ENCODE results near the gene SFMBT2. TPM values are rescaled to one million over a fixed set of nuclear protein-coding genes. Genes with fewer than 3 reads are reported as not detected.

SFMBT2 gene
- total RNA-seq, 1 experiment from 2014 or later, result 0.02 TPM

DNA sequence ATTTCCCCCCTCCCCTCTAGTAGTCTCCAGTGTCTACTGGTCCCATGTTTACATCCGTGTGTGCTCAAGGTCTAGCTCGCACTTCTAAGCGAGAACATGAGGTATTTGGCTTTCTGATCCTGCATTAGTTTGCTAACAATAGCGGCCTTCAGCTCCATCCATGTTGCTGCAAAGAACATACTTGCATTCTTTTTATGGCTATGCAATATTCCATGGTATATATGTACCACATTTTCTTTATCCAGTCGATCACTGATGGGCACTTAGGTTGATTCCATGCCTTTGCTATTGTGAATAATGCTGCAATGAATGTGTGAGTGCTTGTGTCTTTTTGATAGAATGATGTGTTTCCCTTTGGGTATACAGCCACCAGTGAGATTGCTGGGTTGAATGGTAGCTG lies 160.6 kb downstream of the SFMBT2 start:
- CTCF ChIA-PET, result no interaction called here
- TF ChIP-seq ZNF274 (IDR thresholded peaks at IDR 0.05; ENCODE audit: low read depth, low read length), result no peak
- no peak for TF ChIP-seq RAD21 (IDR thresholded peaks at IDR 0.05; ENCODE audit: low read depth)
- TF ChIP-seq EZH2phosphoT487 (IDR thresholded peaks at IDR 0.05; ENCODE audit: borderline replicate concordance), result no peak
- no peak for TF ChIP-seq CBX3 (IDR thresholded peaks at IDR 0.05; ENCODE audit: low read depth)
- TF ChIP-seq, protein P1, sequence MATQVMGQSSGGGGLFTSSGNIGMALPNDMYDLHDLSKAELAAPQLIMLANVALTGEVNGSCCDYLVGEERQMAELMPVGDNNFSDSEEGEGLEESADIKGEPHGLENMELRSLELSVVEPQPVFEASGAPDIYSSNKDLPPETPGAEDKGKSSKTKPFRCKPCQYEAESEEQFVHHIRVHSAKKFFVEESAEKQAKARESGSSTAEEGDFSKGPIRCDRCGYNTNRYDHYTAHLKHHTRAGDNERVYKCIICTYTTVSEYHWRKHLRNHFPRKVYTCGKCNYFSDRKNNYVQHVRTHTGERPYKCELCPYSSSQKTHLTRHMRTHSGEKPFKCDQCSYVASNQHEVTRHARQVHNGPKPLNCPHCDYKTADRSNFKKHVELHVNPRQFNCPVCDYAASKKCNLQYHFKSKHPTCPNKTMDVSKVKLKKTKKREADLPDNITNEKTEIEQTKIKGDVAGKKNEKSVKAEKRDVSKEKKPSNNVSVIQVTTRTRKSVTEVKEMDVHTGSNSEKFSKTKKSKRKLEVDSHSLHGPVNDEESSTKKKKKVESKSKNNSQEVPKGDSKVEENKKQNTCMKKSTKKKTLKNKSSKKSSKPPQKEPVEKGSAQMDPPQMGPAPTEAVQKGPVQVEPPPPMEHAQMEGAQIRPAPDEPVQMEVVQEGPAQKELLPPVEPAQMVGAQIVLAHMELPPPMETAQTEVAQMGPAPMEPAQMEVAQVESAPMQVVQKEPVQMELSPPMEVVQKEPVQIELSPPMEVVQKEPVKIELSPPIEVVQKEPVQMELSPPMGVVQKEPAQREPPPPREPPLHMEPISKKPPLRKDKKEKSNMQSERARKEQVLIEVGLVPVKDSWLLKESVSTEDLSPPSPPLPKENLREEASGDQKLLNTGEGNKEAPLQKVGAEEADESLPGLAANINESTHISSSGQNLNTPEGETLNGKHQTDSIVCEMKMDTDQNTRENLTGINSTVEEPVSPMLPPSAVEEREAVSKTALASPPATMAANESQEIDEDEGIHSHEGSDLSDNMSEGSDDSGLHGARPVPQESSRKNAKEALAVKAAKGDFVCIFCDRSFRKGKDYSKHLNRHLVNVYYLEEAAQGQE (IDR thresholded peaks at IDR 0.05; ENCODE audit: low read depth), result no peak
- TF ChIP-seq EGR1 (IDR thresholded peaks at IDR 0.05; ENCODE audit: low read depth), result no peak
- TF ChIP-seq ELF1 (IDR thresholded peaks at IDR 0.05; ENCODE audit: borderline replicate concordance, low read depth), result no peak
- TF ChIP-seq, protein P2, sequence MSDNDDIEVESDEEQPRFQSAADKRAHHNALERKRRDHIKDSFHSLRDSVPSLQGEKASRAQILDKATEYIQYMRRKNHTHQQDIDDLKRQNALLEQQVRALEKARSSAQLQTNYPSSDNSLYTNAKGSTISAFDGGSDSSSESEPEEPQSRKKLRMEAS (IDR thresholded peaks at IDR 0.05), result no peak
- TF ChIP-seq, protein P3, sequence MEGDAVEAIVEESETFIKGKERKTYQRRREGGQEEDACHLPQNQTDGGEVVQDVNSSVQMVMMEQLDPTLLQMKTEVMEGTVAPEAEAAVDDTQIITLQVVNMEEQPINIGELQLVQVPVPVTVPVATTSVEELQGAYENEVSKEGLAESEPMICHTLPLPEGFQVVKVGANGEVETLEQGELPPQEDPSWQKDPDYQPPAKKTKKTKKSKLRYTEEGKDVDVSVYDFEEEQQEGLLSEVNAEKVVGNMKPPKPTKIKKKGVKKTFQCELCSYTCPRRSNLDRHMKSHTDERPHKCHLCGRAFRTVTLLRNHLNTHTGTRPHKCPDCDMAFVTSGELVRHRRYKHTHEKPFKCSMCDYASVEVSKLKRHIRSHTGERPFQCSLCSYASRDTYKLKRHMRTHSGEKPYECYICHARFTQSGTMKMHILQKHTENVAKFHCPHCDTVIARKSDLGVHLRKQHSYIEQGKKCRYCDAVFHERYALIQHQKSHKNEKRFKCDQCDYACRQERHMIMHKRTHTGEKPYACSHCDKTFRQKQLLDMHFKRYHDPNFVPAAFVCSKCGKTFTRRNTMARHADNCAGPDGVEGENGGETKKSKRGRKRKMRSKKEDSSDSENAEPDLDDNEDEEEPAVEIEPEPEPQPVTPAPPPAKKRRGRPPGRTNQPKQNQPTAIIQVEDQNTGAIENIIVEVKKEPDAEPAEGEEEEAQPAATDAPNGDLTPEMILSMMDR (IDR thresholded peaks at IDR 0.05 in 2 of 3, conservative IDR thresholded peaks at IDR 0.05 in 1 of 3; ENCODE audit: borderline replicate concordance in 1 of 3, insufficient read depth in 1 of 3, low read depth in 2 of 3, low read length in 2 of 3), result no peak
- no peak for TF ChIP-seq JUND (IDR thresholded peaks at IDR 0.05)
- no peak for TF ChIP-seq SRF (IDR thresholded peaks at IDR 0.05; ENCODE audit: low read depth)
- TF ChIP-seq POLR2A (IDR thresholded peaks at IDR 0.05; ENCODE audit: borderline replicate concordance, extremely low read depth, insufficient read depth, insufficient read length), result no peak
- TF ChIP-seq POLR2AphosphoS5 (IDR thresholded peaks at IDR 0.05; ENCODE audit: low read depth, low read length), result no peak
- BruUV-seq (replicated peaks), result no TSS peak
- Histone ChIP-seq H3K4me2 (ENCODE audit: low read length) (no peak overlapping the region), H3K79me2 (ENCODE audit: insufficient read depth, low read length) (no peaks in the 10 kb centered on the region), H4K20me1 (ENCODE audit: insufficient read depth) (no peaks in the 10 kb centered on the region), H3K9me3 (ENCODE audit: control insufficient read depth in 1 of 2, insufficient read depth in 1 of 2, low read depth in 1 of 2, low read length in 2 of 2) (no peaks in the 10 kb centered on the region; a peak in 1 of 4 replicates), H3K27ac (ENCODE audit: low read depth, low read length) (no peak overlapping the region), H3K9ac (ENCODE audit: low read length) (no peak overlapping the region), H3K27me3 (ENCODE audit: insufficient read depth, low read length) (peaks cover 12% of the 10 kb centered on the region; the same call in 1 of the 2 replicates), H2AFZ (ENCODE audit: low read depth, low read length, poor library complexity, severe bottlenecking) (no peak overlapping the region), H3K36me3 (ENCODE audit: control insufficient read depth in 1 of 2, insufficient read depth in 2 of 2, low read length in 2 of 2) (no peaks in the 10 kb centered on the region), H3K4me1 (ENCODE audit: control insufficient read depth in 1 of 2, insufficient read depth in 2 of 2, low read length in 2 of 2) (no peaks in the 10 kb centered on the region), H3K4me3 (replicated peaks in 1 of 2; ENCODE audit: low read depth in 1 of 2, low read length in 2 of 2) (no peak overlapping the region), H3K9me2 (ENCODE audit: insufficient read depth) (no peaks in the 10 kb centered on the region)
- POLR2A ChIA-PET, result no interaction called here
- ATAC-seq (no peak), DNase-seq (ENCODE audit: low read depth, low spot score) (no peak)
- intact Hi-C loops (cut with micrococcal nuclease), result no loop called here
- RAD21 ChIA-PET (ENCODE audit: low non-redundant PET in 1 of 2, low total read pairs in 2 of 2, uncharacterized antibody in 2 of 2, unreplicated experiment in 2 of 2), result no interaction called here

All from HCT116 (cell line).